Smooth muscle cell (in vitro differentiated cells): ENCODE data around the gene RHOF. TPM values are rescaled to one million over a fixed set of nuclear protein-coding genes. Genes with fewer than 3 reads are reported as not detected.

Source experiments
- DNase-seq: peaks from one replicate; lab custom pipeline; 2025; ENCODE audit not compliant: unreplicated experiment; lab: John Stamatoyannopoulos, UW
- H2AFZ ChIP-seq: fragments of 200-600 bp; sonication (generic); 2 replicates; pipeline ENCODE4 v1.6.0; 2016; ENCODE audit warnings: antibody characterized with exemption, low read depth, mild to moderate bottlenecking
- H3F3A ChIP-seq: fragments of 200-600 bp; sonication (generic); 2 replicates; pipeline ENCODE4 v1.6.0; 2017; ENCODE audit warnings: antibody characterized with exemption, low read depth
- H3K27ac ChIP-seq: fragments of 200-600 bp; sonication (generic); 2 replicates; pipeline ENCODE4 v1.5.1; 2016; ENCODE audit warnings: low read depth, mild to moderate bottlenecking
- H3K27me3 ChIP-seq: fragments of 200-600 bp; sonication (generic); 2 replicates; pipeline ENCODE4 v1.6.1; 2016; ENCODE audit warnings: low read depth, mild to moderate bottlenecking
- H3K36me3 ChIP-seq: fragments of 200-600 bp; sonication (generic); 2 replicates; pipeline ENCODE4 v1.5.1; 2016; ENCODE audit warnings: low read depth
- H3K4me1 ChIP-seq: fragments of 200-600 bp; sonication (generic); 2 replicates; pipeline ENCODE4 v1.5.1; 2016; ENCODE audit warnings: low read depth
- H3K4me2 ChIP-seq: fragments of 200-600 bp; sonication (generic); 2 replicates; pipeline ENCODE4 v1.6.0; 2016; ENCODE audit warnings: mild to moderate bottlenecking
- H3K4me3 ChIP-seq: fragments of 200-600 bp; sonication (generic); 2 replicates; pipeline ENCODE4 v1.5.1; 2016; ENCODE audit warnings: mild to moderate bottlenecking
- H3K79me2 ChIP-seq: fragments of 200-600 bp; sonication (generic); 2 replicates; pipeline ENCODE4 v1.6.0; 2016; ENCODE audit warnings: low read depth, mild to moderate bottlenecking
- H3K9ac ChIP-seq: fragments of 200-600 bp; sonication (generic); 2 replicates; pipeline ENCODE4 v1.6.0; 2016; ENCODE audit warnings: low read depth
- H3K9me3 ChIP-seq: fragments of 200-600 bp; sonication (generic); replicated peaks from 2 replicates; pipeline ENCODE4 v1.5.1; 2016; ENCODE audit warnings: low read depth
- H4K20me1 ChIP-seq: fragments of 200-600 bp; sonication (generic); 2 replicates; pipeline ENCODE4 v1.6.0; 2016; ENCODE audit warnings: low read depth
- WGBS: methylation state at CpG from one replicate; pipeline ENCODE4 v1.1.7; 2016; ENCODE audit warnings: low lambda C conversion rate; 5-methylcytosine and 5-hydroxymethylcytosine counted together
- polyA plus RNA-seq: library from polyadenylated mRNA; unstranded; fragments of >200 nt; fragmentation: Nextera tagmentation; extraction: Ambion mirVana; gene quantifications from 2 replicates; pipeline ENCODE4 v1.2.1, GENCODE V29; 2016
- total RNA-seq: library from RNA; depleted of rRNA; stranded (reverse); fragments of >200 nt; gene quantifications from 2 replicates; pipeline ENCODE4 v1.2.3, GENCODE V29; 2014
- TF ChIP-seq, protein P1 (sequence below): fragments of 200-600 bp; sonication (generic); IDR thresholded peaks from 2 replicates; pipeline ENCODE4 v1.5.1; 2017; ENCODE audit warnings: borderline replicate concordance, mild to moderate bottlenecking, antibody characterized with exemption; ENCODE audit not compliant: insufficient read depth, poor library complexity, severe bottlenecking

The RHOF gene, protein sequence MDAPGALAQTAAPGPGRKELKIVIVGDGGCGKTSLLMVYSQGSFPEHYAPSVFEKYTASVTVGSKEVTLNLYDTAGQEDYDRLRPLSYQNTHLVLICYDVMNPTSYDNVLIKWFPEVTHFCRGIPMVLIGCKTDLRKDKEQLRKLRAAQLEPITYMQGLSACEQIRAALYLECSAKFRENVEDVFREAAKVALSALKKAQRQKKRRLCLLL
- total RNA-seq (12.7 and 25.9 TPM in 2 replicates), polyA plus RNA-seq (13.8 and 15.3 TPM in 2 replicates)

DNA sequence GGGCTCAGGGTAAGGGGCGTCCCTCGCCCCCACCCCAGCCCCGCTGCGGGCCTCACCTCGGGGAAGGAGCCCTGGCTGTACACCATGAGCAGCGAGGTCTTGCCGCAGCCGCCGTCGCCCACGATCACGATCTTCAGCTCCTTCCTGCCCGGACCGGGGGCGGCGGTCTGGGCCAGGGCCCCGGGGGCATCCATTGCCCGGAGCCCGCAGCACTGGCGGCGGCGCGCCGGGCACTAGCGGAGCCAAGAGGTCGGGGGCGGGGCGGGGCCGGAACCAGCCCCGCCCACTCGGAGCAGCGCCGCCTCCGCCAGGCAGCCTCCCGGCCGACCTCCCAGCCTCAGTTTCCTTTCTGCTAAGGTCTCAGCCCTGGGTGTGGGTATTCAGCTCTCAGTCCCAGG, at the start of gene RHOF:
Gene RHOF (minus strand): TSS at position 249 of the 398 bp plus-strand sequence. CDS start 55 bp downstream, at position 194.
- H3F3A ChIP-seq, result peaks cover 23% of the 10 kb centered on the region
- H3K4me3 ChIP-seq, result peak within 1 kb of the TSS; percentile 68
- no peaks in the 10 kb centered on the region for H3K9me3 ChIP-seq
- no peaks in the 10 kb centered on the region for H3K36me3 ChIP-seq
- H3K79me2 ChIP-seq, result peaks cover 19% of the 10 kb centered on the region
- TF ChIP-seq, protein P1, sequence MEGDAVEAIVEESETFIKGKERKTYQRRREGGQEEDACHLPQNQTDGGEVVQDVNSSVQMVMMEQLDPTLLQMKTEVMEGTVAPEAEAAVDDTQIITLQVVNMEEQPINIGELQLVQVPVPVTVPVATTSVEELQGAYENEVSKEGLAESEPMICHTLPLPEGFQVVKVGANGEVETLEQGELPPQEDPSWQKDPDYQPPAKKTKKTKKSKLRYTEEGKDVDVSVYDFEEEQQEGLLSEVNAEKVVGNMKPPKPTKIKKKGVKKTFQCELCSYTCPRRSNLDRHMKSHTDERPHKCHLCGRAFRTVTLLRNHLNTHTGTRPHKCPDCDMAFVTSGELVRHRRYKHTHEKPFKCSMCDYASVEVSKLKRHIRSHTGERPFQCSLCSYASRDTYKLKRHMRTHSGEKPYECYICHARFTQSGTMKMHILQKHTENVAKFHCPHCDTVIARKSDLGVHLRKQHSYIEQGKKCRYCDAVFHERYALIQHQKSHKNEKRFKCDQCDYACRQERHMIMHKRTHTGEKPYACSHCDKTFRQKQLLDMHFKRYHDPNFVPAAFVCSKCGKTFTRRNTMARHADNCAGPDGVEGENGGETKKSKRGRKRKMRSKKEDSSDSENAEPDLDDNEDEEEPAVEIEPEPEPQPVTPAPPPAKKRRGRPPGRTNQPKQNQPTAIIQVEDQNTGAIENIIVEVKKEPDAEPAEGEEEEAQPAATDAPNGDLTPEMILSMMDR, result no peak
- under 1% methylated on average over 21 of the region's 36 CpGs for WGBS
- peak; percentile 41 for DNase-seq
- no peaks in the 10 kb centered on the region for H3K27me3 ChIP-seq
- H2AFZ ChIP-seq, result peak within 1 kb of the TSS; percentile 19
- H3K27ac ChIP-seq, result peak within 1 kb of the TSS; percentile 99
- peaks cover 54% of the 10 kb centered on the region for H4K20me1 ChIP-seq
- H3K4me2 ChIP-seq, result peak within 1 kb of the TSS; percentile 98
- H3K4me1 ChIP-seq, result peaks cover 18% of the 10 kb centered on the region
- peak within 1 kb of the TSS; percentile 69 for H3K9ac ChIP-seq

DNA sequence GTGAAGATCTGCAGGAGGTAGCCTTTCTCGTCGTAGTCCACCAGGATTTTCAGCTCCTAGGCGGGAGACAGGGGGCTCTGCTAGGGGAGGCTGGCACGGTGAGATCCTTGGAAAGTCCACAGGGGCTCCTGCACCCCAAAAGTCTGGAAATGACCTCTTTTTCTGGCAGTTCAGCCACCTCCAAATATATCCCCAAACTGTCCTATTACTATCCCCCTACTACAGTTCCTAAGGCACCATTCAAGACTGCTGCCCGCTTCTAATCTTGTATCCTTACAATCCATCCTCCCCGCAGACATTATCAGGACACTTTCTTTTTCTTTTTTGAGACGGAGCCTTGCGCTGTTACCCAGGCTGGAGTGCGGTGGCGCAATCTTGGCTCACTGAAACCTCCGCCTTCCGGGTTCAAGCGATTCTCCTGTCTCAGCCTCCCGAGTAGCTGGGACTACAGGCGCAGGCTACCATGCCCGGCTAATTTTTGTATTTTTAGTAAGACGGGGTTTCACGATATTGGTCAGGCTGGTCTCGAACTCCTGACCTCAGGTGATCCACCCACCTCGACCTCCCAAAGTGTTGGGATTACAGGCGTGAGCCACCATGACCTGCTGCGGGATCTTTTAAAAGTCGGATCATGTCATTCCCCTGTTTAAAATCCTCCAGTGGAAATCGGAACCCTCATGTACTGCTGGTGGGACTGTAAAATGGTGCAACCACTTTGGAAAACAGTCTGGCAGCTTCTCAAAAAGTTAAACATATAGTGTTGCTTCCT, 46.7 kb upstream of the RHOF start:
- peak overlapping the region; percentile 24 for H3K9ac ChIP-seq
- H3K9me3 ChIP-seq, result no peaks in the 10 kb centered on the region
- H2AFZ ChIP-seq, result peak overlapping the region; percentile 81
- 77% methylated on average over 24 of the region's 24 CpGs for WGBS
- no peaks in the 10 kb centered on the region for H3K27me3 ChIP-seq
- no peak for DNase-seq
- H3K36me3 ChIP-seq, result no peaks in the 10 kb centered on the region
- TF ChIP-seq, protein P1, result no peak
- H3K27ac ChIP-seq, result no peak overlapping the region
- H3F3A ChIP-seq, result no peaks in the 10 kb centered on the region
- H3K4me3 ChIP-seq, result peak overlapping the region; percentile 58
- H3K4me1 ChIP-seq, result no peaks in the 10 kb centered on the region
- H4K20me1 ChIP-seq, result no peaks in the 10 kb centered on the region
- peak overlapping the region; percentile 90 for H3K4me2 ChIP-seq
- H3K79me2 ChIP-seq, result no peaks in the 10 kb centered on the region

DNA sequence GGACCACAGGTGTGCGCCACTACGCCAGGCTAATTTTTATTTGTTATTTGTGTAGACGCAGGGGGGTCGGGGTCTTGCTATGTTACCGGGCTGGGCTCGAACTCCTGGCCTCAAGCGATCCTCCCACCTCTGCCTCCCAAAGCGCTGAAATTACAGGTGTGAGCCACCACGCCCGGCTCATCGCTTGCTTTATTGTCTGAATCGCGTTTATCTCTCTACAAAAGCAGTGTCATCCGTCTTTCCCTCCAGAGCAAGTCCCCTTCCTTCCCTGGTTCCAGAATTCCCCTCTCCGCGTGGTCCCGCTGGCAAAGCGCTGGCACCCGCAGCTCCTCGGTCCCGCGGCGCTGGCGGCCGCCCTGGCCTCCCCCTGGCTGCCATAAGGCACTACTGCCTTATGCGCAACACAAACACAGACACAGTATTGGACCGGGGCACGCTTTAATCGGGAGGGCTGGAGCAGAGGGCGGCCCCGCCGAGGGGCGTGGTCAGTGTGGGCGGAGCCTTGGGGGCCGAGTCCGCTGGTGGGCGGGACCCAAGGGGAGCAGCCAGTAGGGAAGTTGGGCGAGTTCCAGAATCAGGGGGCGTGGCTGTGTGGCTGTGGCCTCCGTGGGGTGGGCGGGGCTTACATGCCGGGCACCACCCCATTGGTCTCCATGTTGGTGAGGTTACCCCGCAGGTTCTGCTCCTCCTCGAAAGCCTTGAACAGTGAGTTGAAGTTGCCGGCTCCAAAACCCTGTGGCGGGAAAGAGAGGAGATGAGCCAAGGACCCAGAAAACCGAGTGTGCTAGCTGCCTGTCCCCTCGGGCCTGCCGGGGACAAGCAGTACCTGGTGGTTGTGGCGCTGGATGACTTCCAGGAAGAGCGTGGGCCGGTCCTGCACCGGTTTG, 45.9 kb upstream of the RHOF start:
- Histone ChIP-seq H3K9ac (peak overlapping the region; percentile 24), H3K27ac (no peak overlapping the region)

More for the DNA sequence above, 45.9 kb upstream of the RHOF start:
- Histone ChIP-seq H3K4me3 (peak overlapping the region; percentile 58), H3K4me1 (no peaks in the 10 kb centered on the region), H3K9me3 (no peaks in the 10 kb centered on the region), H3K4me2 (peak overlapping the region; percentile 90), H3K27me3 (no peaks in the 10 kb centered on the region), H3K79me2 (no peaks in the 10 kb centered on the region), H4K20me1 (no peaks in the 10 kb centered on the region), H3K36me3 (no peaks in the 10 kb centered on the region), H3F3A (no peaks in the 10 kb centered on the region), H2AFZ (peak overlapping the region; percentile 81)
- WGBS, result 18% methylated on average over 44 of the region's 53 CpGs
- DNase-seq, result peak; percentile 99
- TF ChIP-seq, protein P1, result peak; percentile 33
